GM12875 (cell line): Measurements from ENCODE around the gene MAP2K2.

Experiments used
- H3K4me3 ChIP-seq: one replicate; pipeline ENCODE4 v1.5.1; 2011; ENCODE audit warnings: low read depth, low read length, control low read depth
- CTCF ChIP-seq: IDR thresholded peaks from 2 replicates; pipeline ENCODE4 v1.5.1; 2011; ENCODE audit warnings: low read depth, mild to moderate bottlenecking, control low read depth, inconsistent platforms, low read length, moderate library complexity, borderline replicate concordance; ENCODE audit not compliant: insufficient read depth

Gene MAP2K2

GRCh38 chr19:4090356-4091220, 33.3 kb downstream of the MAP2K2 start:
- no peak for TF ChIP-seq CTCF
- H3K4me3 ChIP-seq = no peak overlapping the region

- no peak overlapping the region for H3K4me3 ChIP-seq
- no peak for TF ChIP-seq CTCF
Observed at GRCh38 chr19:4089946-4090345, 34.0 kb downstream of the MAP2K2 start.

GRCh38 chr19:4089400-4089908, 34.5 kb downstream of the MAP2K2 start:
- H3K4me3 ChIP-seq = no peak overlapping the region
- no peak for TF ChIP-seq CTCF

GRCh38 chr19:4088975-4089374, 34.9 kb downstream of the MAP2K2 start:
- no peak overlapping the region for H3K4me3 ChIP-seq
- no peak for TF ChIP-seq CTCF

- no peak overlapping the region for H3K4me3 ChIP-seq
- no peak for TF ChIP-seq CTCF
Observed at GRCh38 chr19:4087787-4088679, 35.9 kb downstream of the MAP2K2 start.

GRCh38 chr19:4086411-4086867, 37.5 kb downstream of the MAP2K2 start:
- no peak overlapping the region for H3K4me3 ChIP-seq
- TF ChIP-seq CTCF = no peak
